ENCODE results near the gene HOXD9.
A peak's percentile ranks its signal among the peaks of the same experiment; 100 is the strongest.

The HOXD9 gene

GRCh38 chr2:176126929-176127773, 4.6 kb downstream of the HOXD9 start:
- DNase-seq: peak; percentile 67

DNA sequence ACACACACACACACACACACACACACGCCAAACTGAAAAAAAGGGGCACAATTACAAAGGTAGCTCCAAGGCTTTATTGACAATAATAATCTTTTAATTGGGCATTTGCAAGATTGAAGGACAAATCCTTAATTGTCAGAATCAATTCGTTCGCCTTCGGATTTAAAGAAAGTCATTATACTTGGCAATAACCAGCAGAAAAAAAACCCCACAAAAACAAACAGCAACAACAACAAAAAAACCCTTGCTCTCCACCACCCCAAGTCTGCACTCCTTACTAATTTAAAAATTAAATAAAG, 5.2 kb downstream of the HOXD9 start:
- no peak for DNase-seq

GRCh38 chr2:176128172-176128981, 5.9 kb downstream of the HOXD9 start:
- no peak for DNase-seq

- DNase-seq: no peak
These were observed 6.7 kb downstream of the HOXD9 start, which contains the start of gene HOXD8 for GRCh38 chr2:176128982-176129796. Gene HOXD8, plus strand, starts transcription at chr2:176129705. Its CDS starts 662 bp downstream, at chr2:176130367.

- DNase-seq: no peak
These were observed 7.3 kb downstream of the HOXD9 start for GRCh38 chr2:176129813-176130146.

DNA sequence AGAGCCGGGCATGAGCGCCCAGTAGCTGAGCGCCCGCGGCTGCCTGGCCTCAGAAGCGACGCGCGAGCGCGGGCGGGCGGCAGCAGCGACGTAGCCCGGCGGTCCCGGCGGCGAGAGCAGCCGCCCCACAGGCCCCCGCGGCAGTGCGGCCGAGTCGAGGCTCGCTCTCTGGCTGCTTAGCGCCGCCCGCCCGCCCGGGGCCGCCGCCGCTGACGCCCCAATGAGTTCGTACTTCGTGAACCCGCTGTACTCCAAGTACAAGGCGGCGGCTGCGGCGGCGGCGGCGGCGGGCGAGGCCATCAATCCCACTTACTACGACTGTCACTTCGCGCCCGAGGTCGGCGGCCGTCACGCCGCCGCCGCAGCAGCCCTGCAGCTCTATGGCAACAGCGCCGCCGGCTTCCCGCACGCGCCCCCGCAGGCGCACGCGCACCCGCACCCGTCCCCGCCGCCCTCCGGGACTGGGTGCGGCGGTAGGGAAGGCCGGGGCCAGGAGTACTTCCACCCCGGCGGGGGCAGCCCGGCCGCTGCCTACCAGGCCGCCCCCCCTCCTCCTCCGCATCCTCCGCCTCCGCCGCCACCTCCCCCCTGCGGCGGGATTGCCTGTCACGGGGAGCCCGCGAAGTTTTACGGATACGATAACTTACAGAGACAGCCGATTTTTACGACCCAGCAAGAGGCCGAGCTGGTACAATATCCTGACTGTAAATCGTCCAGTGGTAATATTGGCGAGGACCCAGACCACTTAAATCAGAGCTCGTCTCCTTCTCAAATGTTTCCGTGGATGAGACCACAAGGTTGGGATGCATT, 7.8 kb downstream of the HOXD9 start:
- no peak for DNase-seq

DNA sequence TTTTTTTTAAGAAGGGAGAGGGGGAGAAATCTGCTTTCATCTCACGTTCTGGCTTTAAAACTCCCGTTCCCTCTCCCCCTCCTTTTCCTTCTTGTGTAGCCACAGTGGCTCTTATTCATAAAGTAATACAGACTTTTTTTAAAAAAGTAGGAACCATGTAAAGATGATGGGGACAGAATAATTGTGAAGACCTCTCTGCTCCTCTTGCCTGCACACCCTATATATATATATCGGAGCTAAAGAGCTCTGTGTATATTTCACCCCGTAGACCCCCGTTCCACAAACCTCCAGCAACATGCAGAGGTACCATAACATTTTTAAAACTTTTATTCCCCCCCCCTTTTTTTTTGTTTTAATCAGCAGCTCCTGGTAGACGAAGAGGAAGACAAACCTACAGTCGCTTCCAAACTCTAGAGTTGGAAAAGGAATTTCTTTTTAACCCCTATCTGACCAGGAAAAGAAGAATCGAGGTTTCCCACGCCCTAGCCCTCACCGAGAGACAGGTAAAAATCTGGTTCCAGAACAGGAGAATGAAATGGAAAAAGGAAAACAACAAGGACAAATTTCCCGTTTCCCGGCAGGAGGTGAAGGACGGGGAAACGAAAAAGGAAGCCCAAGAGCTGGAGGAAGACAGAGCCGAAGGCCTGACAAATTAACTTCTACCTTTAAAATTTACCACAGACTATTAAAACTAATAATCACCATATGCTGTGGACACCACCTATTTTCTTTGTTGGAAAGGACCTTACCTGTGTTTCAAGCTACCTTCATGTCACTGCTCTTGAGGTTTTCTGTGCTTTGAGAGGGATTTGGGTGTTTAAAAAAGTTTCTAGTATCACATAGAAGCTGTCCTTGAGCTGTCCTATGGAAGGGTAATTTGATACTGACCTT, 8.7 kb downstream of the HOXD9 start:
- DNase-seq: no peak

GRCh38 chr2:176131848-176132158, 9.3 kb downstream of the HOXD9 start:
- DNase-seq: no peak

DNA sequence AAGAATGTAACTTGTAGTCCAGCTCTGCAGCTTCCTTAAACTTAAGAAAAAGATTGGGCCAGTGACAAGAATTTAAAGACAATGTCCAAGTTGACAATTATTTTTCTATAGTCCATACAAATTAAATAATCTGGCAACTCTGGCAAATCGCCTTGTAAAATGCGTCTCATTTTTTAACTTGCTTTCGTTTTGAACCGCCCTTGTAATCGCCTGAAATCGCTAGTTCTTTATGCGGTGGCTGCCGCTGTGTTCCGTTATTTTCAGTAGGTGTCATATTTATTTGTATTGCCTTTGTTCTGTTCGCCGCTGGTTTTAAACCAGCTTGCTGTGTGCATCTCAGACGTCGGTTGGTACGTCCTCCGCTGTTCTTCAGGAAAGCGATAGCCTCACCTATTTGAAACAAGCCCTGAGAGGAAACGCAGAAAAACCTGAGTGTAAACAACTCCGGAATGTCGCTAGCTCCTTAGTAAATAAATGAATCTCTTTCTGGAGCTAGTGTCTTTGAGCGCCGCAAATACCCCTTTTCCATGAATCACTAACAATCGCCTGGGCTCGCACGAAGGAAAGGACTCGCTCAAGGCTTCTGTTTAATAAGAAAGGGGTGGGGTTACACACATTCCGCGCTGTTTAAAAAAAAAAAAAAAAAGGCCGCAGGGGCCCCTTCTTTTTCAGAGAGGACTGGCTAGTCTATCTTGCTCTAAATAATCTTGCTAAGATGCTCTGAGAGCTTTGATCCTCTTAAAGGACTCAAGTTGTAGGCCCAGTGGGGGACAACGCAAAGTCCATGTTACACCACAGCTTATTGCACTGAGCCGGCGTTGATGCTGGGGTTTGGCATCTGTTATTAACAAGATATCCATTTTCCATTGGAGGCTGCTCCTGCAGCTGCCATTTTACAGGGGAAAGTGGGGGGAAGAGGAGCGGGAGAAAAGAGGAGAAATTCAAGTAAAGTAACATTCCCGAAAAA, 10.0 kb downstream of the HOXD9 start:
- peak; percentile 23 for DNase-seq

- DNase-seq: no peak
These were observed 10.9 kb downstream of the HOXD9 start for GRCh38 chr2:176133389-176133788.

GRCh38 chr2:176134035-176134434, 11.5 kb downstream of the HOXD9 start:
- no peak for DNase-seq

DNA sequence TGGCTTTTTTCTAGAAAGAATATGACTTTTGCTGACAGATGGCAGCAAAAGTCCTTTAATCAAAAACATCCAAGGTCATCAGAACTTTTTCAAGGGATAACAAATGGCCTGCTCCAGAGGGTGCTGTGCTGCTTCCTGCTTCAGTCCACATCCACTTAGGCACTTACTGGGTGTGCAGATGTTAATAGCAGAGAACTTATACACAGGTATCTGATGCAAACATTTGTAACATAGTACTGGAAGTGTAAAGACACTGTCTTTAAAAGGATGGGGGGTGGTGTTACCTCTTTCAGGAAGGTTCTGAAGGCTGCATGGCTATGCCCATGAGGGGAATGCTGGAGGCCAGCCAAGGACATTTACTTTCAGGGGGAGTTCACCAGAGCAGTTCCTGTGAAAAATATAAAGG, 12.5 kb downstream of the HOXD9 start:
- no peak for DNase-seq

DNA sequence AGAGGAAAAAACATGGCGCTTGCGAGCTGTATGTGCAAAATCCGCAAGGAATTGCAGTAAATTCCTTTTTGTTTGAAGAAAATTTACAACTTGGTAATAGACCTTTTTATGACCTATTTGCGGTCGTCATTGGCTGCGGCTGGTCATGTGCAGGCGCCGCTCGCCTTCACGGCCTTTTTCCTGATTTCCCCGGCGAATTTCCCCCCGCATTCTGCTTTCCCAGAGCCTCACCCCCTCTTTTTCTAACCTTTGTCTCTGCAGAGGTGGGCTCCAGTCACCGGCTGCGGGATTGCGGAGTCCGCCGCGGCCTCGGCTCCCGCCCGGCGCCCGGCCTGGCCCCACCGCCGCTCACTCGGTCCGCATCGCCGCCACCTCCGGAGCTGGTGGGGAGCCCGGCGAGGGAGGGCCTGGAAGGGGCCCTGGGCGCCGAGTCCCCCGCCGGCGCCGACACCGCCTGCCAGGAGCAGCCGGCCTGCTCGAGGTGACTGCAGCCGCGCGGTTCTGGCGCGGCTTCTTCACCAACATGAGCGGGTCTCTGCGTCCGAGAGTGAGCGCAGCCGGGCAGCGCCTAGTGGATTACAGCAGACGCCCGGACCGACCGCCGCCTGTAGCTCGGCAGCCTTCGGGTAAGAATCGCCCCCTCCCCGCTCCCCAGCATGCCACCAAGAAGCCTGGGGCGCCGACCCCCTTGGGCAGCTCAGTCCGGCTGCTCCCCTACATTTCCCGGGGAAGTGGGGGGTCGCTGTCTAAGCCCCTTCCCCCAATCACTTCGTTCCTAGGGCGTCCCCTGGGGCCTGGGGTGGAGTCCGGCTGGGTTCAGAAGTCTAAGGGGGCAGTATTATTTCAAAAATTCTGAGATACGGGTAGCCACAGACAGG, 14.1 kb downstream of the HOXD9 start:
- DNase-seq: no peak

- DNase-seq: no peak
These were observed 14.7 kb downstream of the HOXD9 start for GRCh38 chr2:176137252-176137580.

DNA sequence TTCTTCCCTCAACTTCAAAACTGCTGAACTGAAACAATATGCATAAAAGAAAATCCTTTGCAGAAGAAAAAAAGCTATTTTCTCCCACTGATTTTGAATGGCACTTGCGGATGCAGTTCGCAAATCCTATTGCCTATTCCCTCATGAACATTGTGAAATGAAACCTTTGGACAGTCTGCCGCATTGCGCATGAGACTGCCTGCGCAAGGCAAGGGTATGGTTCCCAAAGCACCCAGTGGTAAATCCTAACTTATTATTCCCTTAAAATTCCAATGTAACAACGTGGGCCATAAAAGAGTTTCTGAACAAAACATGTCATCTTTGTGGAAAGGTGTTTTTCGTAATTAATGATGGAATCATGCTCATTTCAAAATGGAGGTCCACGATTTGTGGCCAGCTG, 15.4 kb downstream of the HOXD9 start:
- no peak for DNase-seq

DNA sequence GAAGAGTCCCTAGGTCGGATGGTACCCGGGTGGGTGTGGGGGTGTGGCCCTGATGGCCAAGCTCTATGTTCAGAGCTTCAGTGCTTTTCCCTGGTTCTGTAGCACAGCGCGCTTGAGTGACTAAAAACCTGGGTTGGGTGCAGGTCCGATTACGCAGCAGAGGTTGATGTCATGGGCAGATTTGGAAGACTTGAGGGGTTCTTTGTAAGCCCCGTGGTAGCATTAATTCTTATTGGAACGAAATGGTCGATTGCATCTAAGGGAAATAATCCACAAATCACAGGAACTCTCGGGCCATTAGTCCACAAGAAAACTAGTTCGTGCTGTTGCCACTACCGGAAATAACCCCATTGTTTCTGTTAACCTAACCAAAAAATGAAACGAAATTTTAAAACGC, 16.0 kb downstream of the HOXD9 start:
- no peak for DNase-seq

DNA sequence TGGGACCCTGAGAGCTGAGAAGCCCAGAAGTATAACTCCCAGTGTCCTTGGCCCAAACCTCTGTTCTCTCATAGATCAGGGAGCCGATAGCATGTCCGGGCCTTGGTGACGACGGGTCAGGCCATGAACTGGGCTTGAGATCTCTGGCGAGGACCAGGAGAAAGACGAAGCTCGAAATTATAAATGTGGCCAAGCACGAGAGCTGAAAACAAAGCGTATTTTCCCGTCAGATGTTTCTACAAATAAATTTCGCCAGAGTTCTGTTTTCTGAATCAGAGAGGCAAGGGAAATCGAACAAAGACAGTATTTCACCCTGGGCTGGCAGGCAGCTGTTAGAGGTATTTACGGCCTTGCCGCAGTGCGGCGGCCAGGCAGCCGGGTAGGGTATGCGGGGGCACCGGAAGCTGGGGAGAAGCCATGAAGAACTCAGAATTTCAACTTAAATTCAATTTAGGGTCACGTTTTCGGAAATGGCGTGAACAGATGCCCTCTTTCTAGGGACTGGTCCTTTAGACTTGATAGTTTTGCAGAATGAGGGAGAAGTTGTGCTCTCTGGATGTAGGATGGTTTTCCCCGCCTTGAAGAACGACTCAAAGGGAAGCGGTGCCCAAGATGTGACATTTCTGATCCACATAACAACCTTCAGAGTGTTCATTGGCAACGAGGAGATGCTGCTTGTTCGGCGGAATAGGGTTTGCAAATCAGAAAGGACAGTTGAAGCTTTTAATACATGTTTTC, 16.6 kb downstream of the HOXD9 start:
- DNase-seq: no peak

- DNase-seq: no peak
These were observed 17.4 kb downstream of the HOXD9 start for GRCh38 chr2:176139661-176140512.
